Body of pancreas (tissue), 4 donors: ENCODE measurements around the gene HOTAIR. TPM values are rescaled to one million over a fixed set of nuclear protein-coding genes. Genes with fewer than 3 reads are reported as not detected.

Experiments
- ATAC-seq: fragments of 150-250 bp; one replicate; pipeline ENCODE4 v1.9.1; 2016
- DNase-seq, 4 donors: peaks; one replicate each; pipeline ENCODE4 v3.0.0-alpha.2; 2019
- H3K27ac ChIP-seq, 4 donors: fragments of 200-600 bp; sonication (generic); 1 replicate in 3 of 4; 2 replicates in 1 of 4; pipeline versions ENCODE4 v1.5.1 to v1.6.1; 2016 to 2019; ENCODE audit warnings: mild to moderate bottlenecking in 1 of 4, mixed read lengths in 1 of 4, moderate library complexity in 1 of 4
- H3K27me3 ChIP-seq, 2 donors: fragments of 200-600 bp; sonication (generic); one replicate each; pipeline ENCODE4 v1.6.0; 2016; ENCODE audit warnings: mild to moderate bottlenecking in 1 of 2
- H3K36me3 ChIP-seq, 2 donors: fragments of 200-600 bp; sonication (generic); replicated peaks in 1 of 2; 2 replicates each; pipeline ENCODE4 v1.5.1; 2016; ENCODE audit warnings: low read depth in 2 of 2; ENCODE audit not compliant: insufficient read depth in 1 of 2
- H3K4me1 ChIP-seq: fragments of 200-600 bp; sonication (generic); one replicate; pipeline ENCODE4 v1.6.0; 2016
- H3K4me3 ChIP-seq, 2 donors: fragments of 200-600 bp; sonication (generic); 1 replicate in 1 of 2; 2 replicates in 1 of 2; pipeline ENCODE4 v1.5.1; 2016 to 2019
- H3K9me3 ChIP-seq, 3 donors: fragments of 200-600 bp; sonication (generic); 1 replicate in 2 of 3; 2 replicates in 1 of 3; pipeline ENCODE4 v1.5.1; 2016
- POLR2A ChIP-seq, 3 donors: fragments of 450-650 bp; IDR thresholded peaks; one replicate each; pipeline ENCODE4 v1.6.1; 2016; ENCODE audit warnings: antibody characterized with exemption in 3 of 3, mild to moderate bottlenecking in 2 of 3
- WGBS, 2 donors: methylation state at CpG; one replicate each; pipeline ENCODE4 v1.1.5; 2017; 5-methylcytosine and 5-hydroxymethylcytosine counted together
- intact Hi-C: fragments of 100-400 bp; cut with DNase I; formaldehyde crosslinking; loops from one replicate; pipeline ENCODE4 v1.15.1; 2023
- total RNA-seq, 2 donors: library from RNA; depleted of rRNA; stranded (reverse); fragments of >200 nt; gene quantifications; one replicate each; pipeline ENCODE4 v1.1.0, GENCODE V29; 2016
- TF ChIP-seq, protein P1 (sequence below), 7 experiments: fragments of 450-650 bp in 4 of 7; fragments of 200-600 bp in 3 of 7; sonication (generic) in 3 of 7; IDR thresholded peaks; one replicate each; pipeline ENCODE4 v1.5.1; 2016 to 2019; ENCODE audit warnings: antibody characterized with exemption in 7 of 7

The HOTAIR gene
- total RNA-seq, 2 donors from 2014 or later: not detected

DNA sequence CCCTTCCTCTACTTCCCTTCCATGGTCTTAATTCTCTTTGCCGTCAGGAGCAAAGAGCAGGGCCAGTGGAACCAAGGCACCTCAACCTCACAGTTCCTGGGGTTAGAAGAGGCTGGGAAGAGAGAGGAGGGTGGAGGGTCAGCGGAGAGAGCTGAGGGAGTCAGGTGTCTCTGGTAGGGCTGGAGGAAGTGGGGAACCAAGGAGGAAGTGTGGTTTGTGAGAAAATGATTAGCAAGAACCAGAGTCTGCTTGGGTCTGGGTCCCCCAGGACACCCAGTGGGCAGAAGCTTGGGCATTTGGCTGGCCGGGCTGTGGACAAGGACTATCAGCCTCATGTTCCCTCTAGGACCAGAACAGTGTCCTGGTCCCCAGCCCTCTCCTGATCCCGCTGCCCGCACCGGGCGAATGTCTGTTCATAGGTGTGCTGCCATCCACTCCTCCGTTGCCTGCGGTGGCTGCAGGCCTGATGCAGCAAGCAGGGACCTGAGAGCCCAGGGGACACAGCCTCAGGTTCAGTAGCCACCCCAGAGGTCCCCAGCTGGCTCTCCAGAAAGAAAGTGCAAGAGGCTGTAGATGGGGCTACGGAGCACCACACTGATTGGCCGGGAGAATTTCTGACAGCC lies 17.7 kb downstream of the HOTAIR start:
- WGBS, 2 donors: 12 to 19% methylated on average over 8 to 11 of the region's 11 CpGs
- Histone ChIP-seq H3K9me3 (no peaks in the 10 kb centered on the region), H3K4me3 (no peak overlapping the region), H3K27me3 (peaks cover 0 to 82% of the 10 kb centered on the region in 2 donors), H3K36me3 (no peaks in the 10 kb centered on the region), H3K27ac (no peak overlapping the region), H3K4me1 (peaks cover 29% of the 10 kb centered on the region)
- intact Hi-C loops: no loop called here
- no peak for TF ChIP-seq POLR2A (IDR thresholded peaks at IDR 0.05)
- TF ChIP-seq, protein P1, sequence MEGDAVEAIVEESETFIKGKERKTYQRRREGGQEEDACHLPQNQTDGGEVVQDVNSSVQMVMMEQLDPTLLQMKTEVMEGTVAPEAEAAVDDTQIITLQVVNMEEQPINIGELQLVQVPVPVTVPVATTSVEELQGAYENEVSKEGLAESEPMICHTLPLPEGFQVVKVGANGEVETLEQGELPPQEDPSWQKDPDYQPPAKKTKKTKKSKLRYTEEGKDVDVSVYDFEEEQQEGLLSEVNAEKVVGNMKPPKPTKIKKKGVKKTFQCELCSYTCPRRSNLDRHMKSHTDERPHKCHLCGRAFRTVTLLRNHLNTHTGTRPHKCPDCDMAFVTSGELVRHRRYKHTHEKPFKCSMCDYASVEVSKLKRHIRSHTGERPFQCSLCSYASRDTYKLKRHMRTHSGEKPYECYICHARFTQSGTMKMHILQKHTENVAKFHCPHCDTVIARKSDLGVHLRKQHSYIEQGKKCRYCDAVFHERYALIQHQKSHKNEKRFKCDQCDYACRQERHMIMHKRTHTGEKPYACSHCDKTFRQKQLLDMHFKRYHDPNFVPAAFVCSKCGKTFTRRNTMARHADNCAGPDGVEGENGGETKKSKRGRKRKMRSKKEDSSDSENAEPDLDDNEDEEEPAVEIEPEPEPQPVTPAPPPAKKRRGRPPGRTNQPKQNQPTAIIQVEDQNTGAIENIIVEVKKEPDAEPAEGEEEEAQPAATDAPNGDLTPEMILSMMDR (IDR thresholded peaks at IDR 0.05): no peak
- ATAC-seq: no peak
- no peak for DNase-seq

DNA sequence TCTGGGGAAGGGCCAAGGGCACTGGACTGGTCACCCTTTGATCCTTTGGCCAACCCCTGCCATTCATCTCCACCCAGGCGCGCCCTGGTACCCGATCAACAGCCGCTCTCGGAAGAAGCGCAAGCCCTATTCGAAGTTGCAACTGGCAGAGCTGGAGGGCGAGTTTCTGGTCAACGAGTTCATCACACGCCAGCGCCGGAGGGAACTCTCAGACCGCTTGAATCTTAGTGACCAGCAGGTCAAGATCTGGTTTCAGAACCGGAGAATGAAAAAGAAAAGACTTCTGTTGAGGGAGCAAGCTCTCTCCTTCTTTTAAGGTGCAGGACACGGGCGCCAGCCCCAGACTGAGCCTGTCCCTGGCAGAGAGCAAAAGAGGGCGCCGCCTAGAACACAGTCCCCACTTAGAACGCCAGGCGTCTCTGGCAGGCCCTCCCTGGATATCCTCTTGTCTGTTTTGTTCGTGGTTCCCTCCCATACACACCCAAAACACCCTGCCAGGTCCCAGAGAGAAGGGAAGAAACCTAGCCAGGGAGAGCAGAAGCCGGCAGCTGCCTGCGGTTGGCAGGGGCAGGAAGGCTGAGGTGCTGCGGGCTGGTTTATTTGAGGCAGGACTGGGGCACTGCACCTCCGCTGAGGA lies 18.4 kb downstream of the HOTAIR start:
- Histone ChIP-seq H3K4me1 (peaks cover 29% of the 10 kb centered on the region), H3K4me3 (no peak overlapping the region), H3K27me3 (peaks cover 3 to 83% of the 10 kb centered on the region in 2 donors), H3K36me3 (no peaks in the 10 kb centered on the region), H3K27ac (no peak overlapping the region), H3K9me3 (no peaks in the 10 kb centered on the region)
- ATAC-seq (no peak), DNase-seq (no peak)
- TF ChIP-seq POLR2A (IDR thresholded peaks at IDR 0.05): no peak
- TF ChIP-seq, protein P1 (IDR thresholded peaks at IDR 0.05): no peak
- intact Hi-C loops: no loop called here
- 5 to 6% methylated on average over 20 to 25 of the region's 25 CpGs for WGBS, 2 donors

DNA sequence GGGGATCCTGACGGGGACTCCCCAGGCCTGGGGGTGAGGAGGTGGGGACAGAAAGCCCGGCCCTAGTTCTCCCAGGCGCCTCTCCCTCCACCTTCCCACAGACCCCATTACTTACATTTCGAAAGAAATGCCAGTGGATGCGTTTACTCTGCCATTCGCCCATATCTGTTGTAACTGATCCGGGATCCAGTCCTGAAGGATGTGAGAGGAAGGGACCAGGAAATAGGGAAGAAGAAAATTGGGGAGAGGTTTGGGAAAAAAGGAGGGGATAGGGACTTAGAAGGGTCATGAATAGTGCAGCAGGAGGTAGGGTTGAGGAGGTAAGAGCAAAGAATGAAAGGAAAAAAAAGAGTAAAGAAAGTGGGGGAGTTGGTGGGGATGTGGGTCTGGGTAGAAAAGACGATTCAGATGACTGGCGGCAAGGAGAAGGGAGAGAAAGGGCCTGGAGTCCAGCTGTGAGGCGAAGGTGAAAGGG lies 18.9 kb downstream of the HOTAIR start:
- ATAC-seq: no peak
- Histone ChIP-seq H3K9me3 (no peaks in the 10 kb centered on the region), H3K27ac (no peak overlapping the region), H3K27me3 (peaks cover 3 to 84% of the 10 kb centered on the region in 2 donors), H3K4me1 (peaks cover 29% of the 10 kb centered on the region), H3K4me3 (no peak overlapping the region), H3K36me3 (no peaks in the 10 kb centered on the region)
- 8 to 10% methylated on average over 10 of the region's 10 CpGs for WGBS, 2 donors
- intact Hi-C loops: no loop called here
- DNase-seq: no peak
- TF ChIP-seq, protein P1 (IDR thresholded peaks at IDR 0.05): no peak
- TF ChIP-seq POLR2A (IDR thresholded peaks at IDR 0.05): no peak

DNA sequence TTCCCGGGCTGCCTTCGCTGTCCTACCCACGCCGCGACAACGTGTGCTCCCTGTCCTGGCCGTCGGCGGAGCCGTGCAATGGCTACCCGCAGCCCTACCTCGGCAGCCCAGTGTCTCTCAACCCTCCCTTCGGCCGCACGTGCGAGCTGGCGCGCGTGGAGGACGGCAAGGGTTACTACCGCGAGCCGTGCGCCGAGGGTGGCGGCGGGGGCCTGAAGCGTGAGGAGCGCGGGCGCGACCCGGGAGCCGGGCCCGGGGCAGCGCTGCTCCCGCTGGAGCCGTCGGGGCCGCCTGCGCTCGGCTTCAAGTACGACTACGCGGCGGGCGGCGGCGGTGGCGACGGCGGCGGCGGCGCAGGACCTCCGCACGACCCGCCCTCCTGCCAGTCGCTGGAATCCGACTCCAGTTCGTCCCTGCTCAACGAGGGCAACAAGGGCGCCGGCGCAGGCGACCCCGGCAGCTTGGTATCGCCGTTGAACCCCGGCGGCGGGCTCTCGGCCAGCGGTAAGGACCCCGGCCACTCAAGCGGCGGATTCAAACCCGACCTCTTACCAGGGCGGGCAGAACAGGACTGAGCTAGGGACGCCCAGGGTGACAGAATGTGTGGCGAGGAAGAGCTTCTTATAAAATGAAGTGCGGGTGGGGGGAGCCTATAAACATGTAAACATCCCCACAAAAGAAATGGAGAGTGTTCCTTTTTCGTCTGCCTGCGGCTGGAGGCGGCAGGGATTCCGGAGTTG lies 19.5 kb downstream of the HOTAIR start:
- ATAC-seq (no peak), DNase-seq (no peak)
- Histone ChIP-seq H3K27ac (no peak overlapping the region), H3K36me3 (no peaks in the 10 kb centered on the region), H3K4me3 (no peak overlapping the region), H3K27me3 (peaks cover 3 to 84% of the 10 kb centered on the region in 2 donors), H3K4me1 (peaks cover 26% of the 10 kb centered on the region), H3K9me3 (no peaks in the 10 kb centered on the region)
- WGBS, 2 donors: 3 to 4% methylated on average over 9 to 86 of the region's 86 CpGs
- intact Hi-C loops: no loop called here
- no peak for TF ChIP-seq POLR2A (IDR thresholded peaks at IDR 0.05)
- TF ChIP-seq, protein P1 (IDR thresholded peaks at IDR 0.05): no peak
